ENCODE measurements around the gene S1PR1. TPM values are rescaled to one million over a fixed set of nuclear protein-coding genes. Genes with fewer than 3 reads are reported as not detected.

Gene S1PR1
- total RNA-seq, 1 donor = 247 TPM

DNA sequence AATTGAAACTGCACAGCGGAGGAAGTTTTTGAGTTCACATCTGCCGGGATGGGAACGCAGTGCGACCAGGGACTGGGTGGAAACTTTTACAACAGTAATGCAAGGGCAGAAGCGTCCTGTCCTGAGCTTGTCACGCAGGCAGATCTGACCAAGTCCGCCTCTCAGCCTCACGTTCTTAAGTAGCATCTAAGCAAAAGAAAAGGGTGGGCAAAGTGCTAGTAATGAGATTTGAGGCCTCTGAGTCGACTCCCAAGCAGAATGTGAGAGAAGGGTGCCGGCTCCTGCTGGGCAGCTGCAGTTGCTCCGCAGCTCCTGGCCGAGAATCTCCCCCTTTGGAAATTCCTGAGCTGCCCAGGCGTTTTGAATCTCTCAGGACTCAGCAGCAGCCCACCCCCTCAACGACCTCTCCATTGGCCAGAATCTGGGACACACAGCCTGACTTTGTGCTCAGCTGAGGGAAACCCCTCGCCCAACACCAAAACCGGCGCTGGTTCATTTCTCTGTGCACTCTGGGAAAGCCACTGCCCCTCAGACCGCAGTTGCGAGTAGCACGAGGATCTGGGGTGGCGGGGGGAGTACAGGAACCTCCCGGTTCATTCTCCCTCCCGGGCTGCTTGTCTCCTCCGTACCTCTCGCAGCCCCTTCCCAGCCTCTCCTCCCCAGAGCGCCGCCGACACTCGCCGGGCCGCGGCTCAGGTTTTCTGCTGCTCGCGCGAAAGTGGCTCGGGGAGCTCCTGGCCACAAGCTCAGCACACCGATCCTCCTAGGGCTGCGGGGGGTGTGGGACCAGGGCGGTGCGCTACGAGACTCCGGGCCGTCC is 913 bp upstream of the S1PR1 start:
- H3K27me3 ChIP-seq (ENCODE audit: insufficient read depth, low read length) = peaks cover 5% of the 10 kb centered on the region
- no peaks in the 10 kb centered on the region for H3K9me3 ChIP-seq (ENCODE audit: low read depth, low read length)
- H3K4me3 ChIP-seq (ENCODE audit: low read length) = peak overlapping the region; percentile 93
- peaks cover 55% of the 10 kb centered on the region for H3K4me1 ChIP-seq (ENCODE audit: insufficient read depth, low read length)

DNA sequence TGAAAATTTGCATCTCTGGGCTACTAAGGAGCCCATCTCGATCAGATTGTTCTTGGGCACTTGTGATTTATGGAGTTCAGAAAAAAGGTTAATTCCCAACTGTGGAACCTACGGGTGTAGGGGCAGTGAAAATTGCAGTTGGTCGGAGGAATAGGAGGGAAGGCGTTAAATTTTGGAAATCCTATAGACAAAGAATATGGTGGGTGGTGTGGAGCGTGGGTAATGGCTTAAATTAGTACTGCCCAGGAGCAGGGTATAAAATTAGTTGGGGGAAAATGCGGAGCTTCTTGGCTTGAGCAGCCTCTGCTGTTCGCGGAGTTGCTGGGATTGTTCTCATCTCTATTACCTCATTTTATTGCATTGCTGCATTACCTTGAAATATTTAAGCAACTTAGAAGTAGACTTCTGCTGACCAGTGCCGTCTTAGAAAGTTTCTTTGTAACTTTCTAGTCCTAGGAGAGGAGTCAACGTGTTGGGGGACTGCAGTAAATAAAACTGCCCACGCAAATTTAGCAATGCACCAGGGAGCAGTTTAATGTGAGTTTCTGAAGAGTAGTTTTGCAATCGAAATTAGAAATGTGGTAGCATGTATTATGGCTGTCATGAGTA is 514 bp downstream of the S1PR1 start:
- H3K4me3 ChIP-seq (ENCODE audit: low read length) = peak overlapping the region; percentile 93
- peaks cover 5% of the 10 kb centered on the region for H3K27me3 ChIP-seq (ENCODE audit: insufficient read depth, low read length)
- peaks cover 55% of the 10 kb centered on the region for H3K4me1 ChIP-seq (ENCODE audit: insufficient read depth, low read length)
- no peaks in the 10 kb centered on the region for H3K9me3 ChIP-seq (ENCODE audit: low read depth, low read length)

DNA sequence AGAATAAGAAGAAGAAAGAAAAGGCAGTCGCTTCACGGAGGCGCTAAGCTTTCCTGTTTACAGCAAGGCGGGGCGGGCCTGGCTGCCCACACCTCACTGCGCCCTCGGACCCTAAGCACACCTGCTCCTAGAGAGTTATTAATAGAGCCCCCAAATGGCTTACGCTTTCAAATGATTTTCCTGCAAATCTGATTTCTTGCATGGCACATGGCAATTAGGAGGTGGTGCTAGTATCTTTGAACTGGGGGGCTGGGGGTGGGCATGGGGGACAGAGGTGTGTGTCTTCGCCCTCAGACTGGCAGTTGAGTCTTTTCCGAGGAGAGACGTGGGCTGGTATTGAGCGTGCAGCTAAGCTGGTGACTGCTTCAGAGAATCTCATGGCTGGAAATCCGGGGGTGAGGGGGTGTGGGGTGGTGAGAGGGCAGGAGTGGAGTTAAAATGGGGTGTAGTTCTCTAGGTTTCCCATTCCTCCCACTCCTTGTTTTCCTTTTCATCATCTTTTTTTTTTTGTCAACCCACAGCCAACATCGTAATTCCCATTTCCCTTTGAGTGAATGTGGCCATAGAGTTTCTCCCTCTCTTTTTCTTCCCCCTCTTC is 1.3 kb downstream of the S1PR1 start:
- Histone ChIP-seq H3K9me3 (ENCODE audit: low read depth, low read length) (no peaks in the 10 kb centered on the region), H3K4me3 (ENCODE audit: low read length) (peak overlapping the region; percentile 93), H3K4me1 (ENCODE audit: insufficient read depth, low read length) (peaks cover 58% of the 10 kb centered on the region), H3K27me3 (ENCODE audit: insufficient read depth, low read length) (peaks cover 5% of the 10 kb centered on the region)

DNA sequence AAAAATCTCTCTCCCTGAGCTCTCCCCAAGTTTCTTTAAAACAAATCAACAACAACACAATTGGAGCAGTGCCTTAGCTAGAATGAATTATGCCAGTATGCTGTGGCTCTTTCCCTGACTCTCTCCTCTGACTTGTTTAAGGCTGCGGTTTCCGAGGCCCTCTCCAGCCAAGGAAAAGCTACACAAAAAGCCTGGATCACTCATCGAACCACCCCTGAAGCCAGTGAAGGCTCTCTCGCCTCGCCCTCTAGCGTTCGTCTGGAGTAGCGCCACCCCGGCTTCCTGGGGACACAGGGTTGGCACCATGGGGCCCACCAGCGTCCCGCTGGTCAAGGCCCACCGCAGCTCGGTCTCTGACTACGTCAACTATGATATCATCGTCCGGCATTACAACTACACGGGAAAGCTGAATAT is 1.9 kb downstream of the S1PR1 start:
- peaks cover 53% of the 10 kb centered on the region for H3K4me1 ChIP-seq (ENCODE audit: insufficient read depth, low read length)
- H3K27me3 ChIP-seq (ENCODE audit: insufficient read depth, low read length) = peaks cover 5% of the 10 kb centered on the region
- peak overlapping the region; percentile 93 for H3K4me3 ChIP-seq (ENCODE audit: low read length)
- H3K9me3 ChIP-seq (ENCODE audit: low read depth, low read length) = no peaks in the 10 kb centered on the region

DNA sequence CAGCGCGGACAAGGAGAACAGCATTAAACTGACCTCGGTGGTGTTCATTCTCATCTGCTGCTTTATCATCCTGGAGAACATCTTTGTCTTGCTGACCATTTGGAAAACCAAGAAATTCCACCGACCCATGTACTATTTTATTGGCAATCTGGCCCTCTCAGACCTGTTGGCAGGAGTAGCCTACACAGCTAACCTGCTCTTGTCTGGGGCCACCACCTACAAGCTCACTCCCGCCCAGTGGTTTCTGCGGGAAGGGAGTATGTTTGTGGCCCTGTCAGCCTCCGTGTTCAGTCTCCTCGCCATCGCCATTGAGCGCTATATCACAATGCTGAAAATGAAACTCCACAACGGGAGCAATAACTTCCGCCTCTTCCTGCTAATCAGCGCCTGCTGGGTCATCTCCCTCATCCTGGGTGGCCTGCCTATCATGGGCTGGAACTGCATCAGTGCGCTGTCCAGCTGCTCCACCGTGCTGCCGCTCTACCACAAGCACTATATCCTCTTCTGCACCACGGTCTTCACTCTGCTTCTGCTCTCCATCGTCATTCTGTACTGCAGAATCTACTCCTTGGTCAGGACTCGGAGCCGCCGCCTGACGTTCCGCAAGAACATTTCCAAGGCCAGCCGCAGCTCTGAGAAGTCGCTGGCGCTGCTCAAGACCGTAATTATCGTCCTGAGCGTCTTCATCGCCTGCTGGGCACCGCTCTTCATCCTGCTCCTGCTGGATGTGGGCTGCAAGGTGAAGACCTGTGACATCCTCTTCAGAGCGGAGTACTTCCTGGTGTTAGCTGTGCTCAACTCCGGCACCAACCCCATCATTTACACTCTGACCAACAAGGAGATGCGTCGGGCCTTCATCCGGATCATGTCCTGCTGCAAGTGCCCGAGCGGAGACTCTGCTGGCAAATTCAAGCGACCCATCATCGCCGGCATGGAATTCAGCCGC is 2.5 kb downstream of the S1PR1 start:
- Histone ChIP-seq H3K9me3 (ENCODE audit: low read depth, low read length) (no peaks in the 10 kb centered on the region), H3K27me3 (ENCODE audit: insufficient read depth, low read length) (peaks cover 5% of the 10 kb centered on the region), H3K4me3 (ENCODE audit: low read length) (peak overlapping the region; percentile 93), H3K4me1 (ENCODE audit: insufficient read depth, low read length) (peaks cover 53% of the 10 kb centered on the region)

DNA sequence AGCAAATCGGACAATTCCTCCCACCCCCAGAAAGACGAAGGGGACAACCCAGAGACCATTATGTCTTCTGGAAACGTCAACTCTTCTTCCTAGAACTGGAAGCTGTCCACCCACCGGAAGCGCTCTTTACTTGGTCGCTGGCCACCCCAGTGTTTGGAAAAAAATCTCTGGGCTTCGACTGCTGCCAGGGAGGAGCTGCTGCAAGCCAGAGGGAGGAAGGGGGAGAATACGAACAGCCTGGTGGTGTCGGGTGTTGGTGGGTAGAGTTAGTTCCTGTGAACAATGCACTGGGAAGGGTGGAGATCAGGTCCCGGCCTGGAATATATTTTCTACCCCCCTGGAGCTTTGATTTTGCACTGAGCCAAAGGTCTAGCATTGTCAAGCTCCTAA is 3.2 kb downstream of the S1PR1 start:
- H3K27me3 ChIP-seq (ENCODE audit: insufficient read depth, low read length) = peaks cover 5% of the 10 kb centered on the region
- H3K4me1 ChIP-seq (ENCODE audit: insufficient read depth, low read length) = peaks cover 51% of the 10 kb centered on the region
- H3K4me3 ChIP-seq (ENCODE audit: low read length) = peak overlapping the region; percentile 93
- no peaks in the 10 kb centered on the region for H3K9me3 ChIP-seq (ENCODE audit: low read depth, low read length)

DNA sequence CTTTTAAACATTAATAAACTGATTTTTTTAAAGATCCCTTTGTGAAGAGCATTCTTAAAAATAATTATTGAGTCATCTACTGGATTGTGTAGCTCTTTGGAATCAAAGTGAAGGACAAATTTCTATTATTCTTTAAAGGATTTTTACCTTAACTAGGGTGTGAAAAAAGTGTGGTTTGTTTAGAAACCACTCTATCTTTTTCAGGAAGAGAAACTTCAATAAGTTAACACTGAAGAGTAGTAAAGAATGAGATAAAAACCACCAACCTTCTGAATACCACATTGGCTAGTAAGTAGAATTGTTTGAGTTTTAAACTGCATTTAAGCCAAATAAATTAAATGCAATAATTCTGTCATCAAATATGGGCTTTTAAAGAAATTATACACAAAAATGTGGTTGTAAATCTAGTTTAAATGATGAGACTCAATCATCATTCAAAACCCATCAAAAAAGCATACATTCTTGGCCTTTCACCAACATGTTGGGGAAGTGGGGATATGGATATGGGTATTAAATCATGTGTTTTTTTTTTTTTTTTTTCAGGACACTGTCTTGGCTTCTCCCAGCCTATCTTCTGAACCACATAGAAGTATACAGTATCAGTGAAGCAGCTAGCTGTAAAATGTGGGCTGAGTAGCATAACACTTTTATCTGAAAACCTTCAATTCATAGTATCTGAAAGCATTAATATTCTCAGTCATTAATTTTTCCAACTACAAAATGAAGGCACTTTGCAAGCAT is 4.8 kb downstream of the S1PR1 start:
- no peaks in the 10 kb centered on the region for H3K9me3 ChIP-seq (ENCODE audit: low read depth, low read length)
- peaks cover 51% of the 10 kb centered on the region for H3K4me1 ChIP-seq (ENCODE audit: insufficient read depth, low read length)
- H3K27me3 ChIP-seq (ENCODE audit: insufficient read depth, low read length) = peaks cover 5% of the 10 kb centered on the region
- H3K4me3 ChIP-seq (ENCODE audit: low read length) = no peak overlapping the region

DNA sequence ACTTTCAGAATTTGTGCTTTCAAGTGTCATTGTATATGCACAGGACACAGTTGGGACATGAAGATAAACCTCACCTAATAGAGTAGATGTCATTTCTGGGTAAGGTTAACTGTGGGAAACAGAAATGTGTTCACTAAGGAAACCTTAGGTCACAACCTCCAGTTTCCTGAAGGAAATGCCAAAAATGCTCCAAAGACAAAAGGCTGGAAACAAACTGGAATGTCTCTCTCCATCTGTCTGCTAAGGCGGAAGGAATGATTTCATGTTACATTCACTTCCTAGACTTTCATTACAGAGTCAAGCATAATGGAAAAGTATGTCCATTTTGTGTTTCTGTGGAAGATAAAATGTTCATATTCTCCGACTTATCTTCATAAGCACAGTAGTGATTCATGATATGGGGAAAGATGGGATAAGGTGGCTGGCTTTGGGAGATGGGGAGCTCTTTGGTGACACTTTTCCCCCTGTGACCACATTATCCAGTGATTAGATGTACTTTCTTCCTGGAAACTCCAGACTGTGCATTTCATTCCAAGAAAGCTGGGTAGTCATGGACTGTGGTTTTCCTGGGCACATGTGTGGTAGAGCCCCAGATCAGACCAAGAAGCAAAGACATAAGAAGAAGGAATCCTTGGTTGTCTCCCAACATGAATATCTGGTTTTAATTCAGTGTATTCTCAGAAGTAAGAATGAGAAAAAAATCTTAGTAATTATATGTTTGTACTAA is 5.7 kb downstream of the S1PR1 start:
- peaks cover 1% of the 10 kb centered on the region for H3K27me3 ChIP-seq (ENCODE audit: insufficient read depth, low read length)
- H3K9me3 ChIP-seq (ENCODE audit: low read depth, low read length) = no peaks in the 10 kb centered on the region
- no peak overlapping the region for H3K4me3 ChIP-seq (ENCODE audit: low read length)
- H3K4me1 ChIP-seq (ENCODE audit: insufficient read depth, low read length) = peaks cover 50% of the 10 kb centered on the region

DNA sequence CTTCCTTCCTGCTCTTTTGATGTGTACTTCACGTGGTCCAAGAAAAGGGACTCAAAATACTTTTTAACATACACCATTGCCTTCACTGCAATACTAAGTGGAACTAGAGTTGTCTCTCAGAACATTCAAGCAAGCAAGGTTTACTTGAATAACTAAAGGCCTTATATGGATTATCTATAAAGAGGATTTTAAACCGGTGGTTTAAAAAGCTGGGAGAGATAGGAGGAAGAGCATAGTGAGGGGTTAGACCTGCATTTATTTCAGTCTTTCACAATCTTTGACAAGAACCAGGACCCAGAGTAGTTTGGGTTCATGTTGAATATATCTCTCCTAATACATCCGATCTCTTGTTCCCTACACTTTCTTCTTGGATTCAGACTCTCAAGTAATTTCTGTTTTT is 6.9 kb downstream of the S1PR1 start:
- Histone ChIP-seq H3K27me3 (ENCODE audit: insufficient read depth, low read length) (no peaks in the 10 kb centered on the region), H3K4me3 (ENCODE audit: low read length) (no peak overlapping the region), H3K9me3 (ENCODE audit: low read depth, low read length) (no peaks in the 10 kb centered on the region), H3K4me1 (ENCODE audit: insufficient read depth, low read length) (peaks cover 51% of the 10 kb centered on the region)

DNA sequence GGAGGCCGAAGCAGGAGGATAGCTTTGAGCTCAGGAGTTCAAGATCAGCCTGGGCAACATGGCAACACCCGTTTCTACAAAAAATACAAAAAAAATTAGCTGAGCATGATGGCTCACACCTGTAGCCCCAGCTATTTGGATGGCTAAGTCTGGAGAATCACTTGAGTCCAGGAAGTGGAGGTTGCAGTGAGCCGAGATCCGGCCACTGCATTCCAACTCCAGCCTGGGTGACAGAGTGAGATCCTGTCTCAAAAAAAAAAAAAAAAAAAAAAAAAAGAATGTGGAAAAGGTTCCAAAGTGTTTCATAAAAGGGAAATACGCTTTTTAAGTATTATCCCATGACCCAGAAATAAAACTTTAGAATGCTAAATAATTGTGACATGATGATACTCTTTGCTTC is 8.0 kb downstream of the S1PR1 start:
- Histone ChIP-seq H3K4me1 (ENCODE audit: insufficient read depth, low read length) (peaks cover 44% of the 10 kb centered on the region), H3K4me3 (ENCODE audit: low read length) (no peak overlapping the region), H3K9me3 (ENCODE audit: low read depth, low read length) (no peaks in the 10 kb centered on the region), H3K27me3 (ENCODE audit: insufficient read depth, low read length) (no peaks in the 10 kb centered on the region)

DNA sequence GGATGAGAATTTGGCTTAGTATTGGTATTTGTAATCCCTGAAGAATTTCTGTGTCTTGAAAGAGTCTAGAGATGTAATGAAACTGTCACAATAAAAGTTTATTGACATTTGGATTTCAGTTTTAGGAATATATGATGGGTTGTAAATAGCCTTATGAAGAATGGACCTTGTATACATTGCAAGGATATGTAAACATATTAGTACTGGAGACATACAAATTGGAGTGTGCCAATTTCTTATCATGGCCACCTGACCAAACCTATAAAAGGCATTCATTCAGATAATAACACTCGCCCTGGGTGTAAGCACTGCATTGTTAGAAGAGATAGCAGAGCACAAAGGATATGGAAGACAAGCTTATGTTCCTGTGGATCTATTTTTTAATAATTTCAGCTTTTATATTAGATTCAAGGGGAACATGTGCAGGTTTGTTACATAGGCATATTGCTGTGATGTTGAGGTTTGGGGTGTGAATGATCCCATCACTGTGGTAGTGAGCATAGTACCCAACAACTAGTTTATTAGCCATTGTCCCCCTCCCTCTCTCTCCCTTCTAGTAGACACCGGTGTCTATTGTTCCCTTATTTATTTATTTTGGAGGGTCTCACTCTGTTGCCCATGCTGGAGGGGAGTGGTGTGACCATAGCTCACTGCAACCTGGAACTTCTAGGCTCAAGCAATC is 8.6 kb downstream of the S1PR1 start:
- no peaks in the 10 kb centered on the region for H3K27me3 ChIP-seq (ENCODE audit: insufficient read depth, low read length)
- H3K4me1 ChIP-seq (ENCODE audit: insufficient read depth, low read length) = peaks cover 38% of the 10 kb centered on the region
- H3K9me3 ChIP-seq (ENCODE audit: low read depth, low read length) = no peaks in the 10 kb centered on the region
- no peak overlapping the region for H3K4me3 ChIP-seq (ENCODE audit: low read length)

DNA sequence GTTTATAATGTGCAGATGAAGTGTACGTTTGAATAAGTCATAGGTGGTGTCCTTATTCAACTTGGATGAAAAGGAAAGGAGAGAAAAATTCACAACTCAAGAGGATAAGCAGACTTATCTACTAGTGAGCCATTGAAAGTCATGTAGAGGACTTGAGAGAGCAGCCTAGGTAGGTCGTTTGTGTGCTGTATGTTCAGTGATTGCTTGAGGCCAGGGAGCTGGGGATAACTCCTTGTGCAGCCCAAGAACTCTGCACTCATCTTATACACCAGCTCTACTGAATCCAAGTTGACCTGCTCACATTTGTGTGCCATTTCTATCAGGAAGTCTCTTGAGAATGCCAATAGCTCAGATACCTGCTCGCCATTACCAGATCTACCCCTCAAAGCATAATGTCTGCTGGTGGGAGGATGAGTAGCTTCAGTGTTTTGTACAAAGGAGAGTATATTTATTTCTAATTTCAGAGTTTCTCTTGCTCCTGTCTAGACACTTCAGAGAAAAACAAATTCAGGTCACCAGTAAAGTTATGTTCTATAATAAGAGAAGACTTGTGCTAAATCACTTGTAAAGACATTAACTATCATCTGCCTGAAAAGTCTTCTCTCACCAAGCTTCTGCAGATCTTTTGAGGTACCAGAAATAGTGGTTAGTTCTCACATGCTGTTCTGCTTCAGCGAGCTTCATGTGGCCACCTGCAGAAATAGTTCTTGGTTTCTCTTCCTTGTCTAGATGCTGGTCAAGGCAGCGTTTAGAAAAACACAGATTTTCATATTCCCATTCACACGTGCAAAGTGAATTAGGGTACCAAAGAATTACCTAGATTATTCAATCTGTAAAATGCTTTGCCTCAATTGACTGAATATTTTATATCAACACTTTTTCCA is 10.8 kb downstream of the S1PR1 start:
- no peak overlapping the region for H3K4me3 ChIP-seq (ENCODE audit: low read length)
- no peaks in the 10 kb centered on the region for H3K27me3 ChIP-seq (ENCODE audit: insufficient read depth, low read length)
- peaks cover 36% of the 10 kb centered on the region for H3K4me1 ChIP-seq (ENCODE audit: insufficient read depth, low read length)
- no peaks in the 10 kb centered on the region for H3K9me3 ChIP-seq (ENCODE audit: low read depth, low read length)
